Astrocyte (in vitro differentiated cells and primary cell): Measurements from ENCODE around the gene KISS1R. TPM values are rescaled to one million over a fixed set of nuclear protein-coding genes. Genes with fewer than 3 reads are reported as not detected.
A peak's percentile ranks its signal among the peaks of the same experiment; 100 is the strongest.

Experiments used
- DNase-seq: peaks from one replicate; pipeline ENCODE4 v3.0.0-alpha.2; 2010; ENCODE audit warnings: low read depth
- FAIRE-seq: peaks from 2 replicates; lab custom pipeline; 2011; peaks lifted over from hg19 to GRCh38; lab: Jason Lieb, UNC
- H2AFZ ChIP-seq: 2 replicates; pipeline ENCODE4 v1.6.0; 2012; ENCODE audit warnings: low read depth, low read length, inconsistent platforms
- H3K27ac ChIP-seq: 2 replicates; pipeline ENCODE4 v1.5.1; 2011; ENCODE audit warnings: low read depth, low read length, inconsistent platforms
- H3K27me3 ChIP-seq: 2 replicates; pipeline ENCODE4 v1.6.0; 2011; ENCODE audit warnings: low read length, inconsistent platforms; ENCODE audit not compliant: insufficient read depth
- H3K36me3 ChIP-seq: 2 replicates; pipeline ENCODE4 v1.5.1; 2011; ENCODE audit warnings: low read length, inconsistent platforms; ENCODE audit not compliant: insufficient read depth
- H3K4me1 ChIP-seq: 2 replicates; pipeline ENCODE4 v1.5.1; 2011; ENCODE audit warnings: low read length, inconsistent platforms; ENCODE audit not compliant: insufficient read depth
- H3K4me2 ChIP-seq: 2 replicates; pipeline ENCODE4 v1.6.0; 2012; ENCODE audit warnings: low read length, inconsistent platforms
- H3K4me3 ChIP-seq: 2 replicates; pipeline ENCODE4 v1.5.1; 2011; ENCODE audit warnings: low read depth, mild to moderate bottlenecking, low read length, inconsistent platforms; ENCODE audit not compliant: insufficient read depth
- H3K79me2 ChIP-seq: 2 replicates; pipeline ENCODE4 v1.6.0; 2012; ENCODE audit warnings: mild to moderate bottlenecking, low read length, inconsistent platforms; ENCODE audit not compliant: insufficient read depth
- H3K9ac ChIP-seq: 2 replicates; pipeline ENCODE4 v1.6.0; 2012; ENCODE audit warnings: mild to moderate bottlenecking, low read length, inconsistent platforms
- H3K9me3 ChIP-seq: 2 replicates; pipeline ENCODE4 v1.5.1; 2012; ENCODE audit warnings: low read depth, mild to moderate bottlenecking, low read length, inconsistent platforms; ENCODE audit not compliant: insufficient read depth
- H4K20me1 ChIP-seq: 2 replicates; pipeline ENCODE4 v1.6.0; 2012; ENCODE audit warnings: low read length, inconsistent platforms; ENCODE audit not compliant: insufficient read depth
- H3K27ac Mint-ChIP-seq: one replicate; pipeline ENCODE4 v1.8.0; 2021; ENCODE audit warnings: mild to moderate bottlenecking, mixed read lengths; ENCODE audit not compliant: unreplicated experiment
- H3K27me3 Mint-ChIP-seq: one replicate; pipeline ENCODE4 v1.8.0; 2021; ENCODE audit warnings: low read depth, mixed read lengths; ENCODE audit not compliant: unreplicated experiment
- H3K36me3 Mint-ChIP-seq: one replicate; pipeline ENCODE4 v1.8.0; 2021; ENCODE audit warnings: low read depth, mixed read lengths; ENCODE audit not compliant: unreplicated experiment
- H3K4me1 Mint-ChIP-seq: one replicate; pipeline ENCODE4 v1.8.0; 2021; ENCODE audit warnings: low read depth, mixed read lengths; ENCODE audit not compliant: unreplicated experiment
- H3K4me3 Mint-ChIP-seq: one replicate; pipeline ENCODE4 v1.8.0; 2021; ENCODE audit warnings: mild to moderate bottlenecking, moderate library complexity, mixed read lengths; ENCODE audit not compliant: unreplicated experiment
- H3K9me3 Mint-ChIP-seq: one replicate; pipeline ENCODE4 v1.8.0; 2021; ENCODE audit warnings: mild to moderate bottlenecking, mixed read lengths; ENCODE audit not compliant: unreplicated experiment
- EZH2 ChIP-seq: IDR thresholded peaks from 2 replicates; pipeline ENCODE4 v1.6.1; 2012; ENCODE audit warnings: mild to moderate bottlenecking, low read length, inconsistent platforms; ENCODE audit not compliant: insufficient read depth
- total RNA-seq: library from RNA; stranded (reverse); gene quantifications from 2 replicates; pipeline ENCODE4 v1.2.1, GENCODE V29; 2021
- TF ChIP-seq, protein P1 (sequence below): IDR thresholded peaks from 2 replicates; pipeline ENCODE4 v1.5.1; 2011; ENCODE audit warnings: low read depth, mild to moderate bottlenecking, inconsistent platforms, low read length, moderate library complexity; ENCODE audit not compliant: insufficient read depth

Gene KISS1R
- total RNA-seq, 1 donor from 2014 or later, result not detected

DNA sequence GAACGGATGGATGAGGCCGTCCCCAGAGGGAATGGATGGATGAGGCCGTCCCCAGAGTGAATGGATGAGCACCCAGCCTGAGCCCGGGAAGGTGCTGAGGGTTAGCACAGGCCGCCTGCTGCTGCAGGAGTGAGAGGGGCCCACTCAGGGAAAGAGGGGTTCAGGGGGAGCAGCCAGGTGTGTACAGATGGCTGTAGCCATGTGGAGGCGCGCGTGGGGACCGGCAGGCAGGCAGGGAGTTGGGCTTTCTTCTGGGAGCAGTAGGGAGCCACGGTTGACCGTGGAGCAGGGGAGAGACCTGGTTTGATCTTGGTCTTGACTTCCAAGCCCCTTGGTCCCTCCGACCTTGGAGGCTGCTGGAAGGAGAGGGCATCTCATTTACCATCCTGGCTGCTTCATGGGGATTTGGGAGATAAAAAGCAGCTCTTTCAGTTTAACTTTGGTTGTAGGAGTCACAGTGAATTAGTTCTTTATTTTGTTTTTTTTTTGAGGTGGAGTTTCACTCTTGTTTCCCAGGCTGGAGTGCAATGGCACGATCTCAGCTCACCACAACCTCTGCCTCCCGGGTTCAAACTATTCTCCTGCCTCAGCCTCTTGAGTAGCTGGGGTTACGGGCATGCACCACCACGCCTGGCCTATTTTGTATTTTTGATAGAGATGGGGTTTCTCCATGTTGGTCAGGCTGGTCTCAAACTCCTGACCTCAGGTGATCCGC lies 33.4 kb downstream of the KISS1R start:
- Mint-ChIP-seq H3K9me3 (no peaks in the 10 kb centered on the region), H3K27me3 (no peaks in the 10 kb centered on the region), H3K4me3 (peak overlapping the region; percentile 20), H3K27ac (peak overlapping the region; percentile 47), H3K4me1 (peaks cover 12% of the 10 kb centered on the region), H3K36me3 (peaks cover 2% of the 10 kb centered on the region)
- TF ChIP-seq, protein P1, sequence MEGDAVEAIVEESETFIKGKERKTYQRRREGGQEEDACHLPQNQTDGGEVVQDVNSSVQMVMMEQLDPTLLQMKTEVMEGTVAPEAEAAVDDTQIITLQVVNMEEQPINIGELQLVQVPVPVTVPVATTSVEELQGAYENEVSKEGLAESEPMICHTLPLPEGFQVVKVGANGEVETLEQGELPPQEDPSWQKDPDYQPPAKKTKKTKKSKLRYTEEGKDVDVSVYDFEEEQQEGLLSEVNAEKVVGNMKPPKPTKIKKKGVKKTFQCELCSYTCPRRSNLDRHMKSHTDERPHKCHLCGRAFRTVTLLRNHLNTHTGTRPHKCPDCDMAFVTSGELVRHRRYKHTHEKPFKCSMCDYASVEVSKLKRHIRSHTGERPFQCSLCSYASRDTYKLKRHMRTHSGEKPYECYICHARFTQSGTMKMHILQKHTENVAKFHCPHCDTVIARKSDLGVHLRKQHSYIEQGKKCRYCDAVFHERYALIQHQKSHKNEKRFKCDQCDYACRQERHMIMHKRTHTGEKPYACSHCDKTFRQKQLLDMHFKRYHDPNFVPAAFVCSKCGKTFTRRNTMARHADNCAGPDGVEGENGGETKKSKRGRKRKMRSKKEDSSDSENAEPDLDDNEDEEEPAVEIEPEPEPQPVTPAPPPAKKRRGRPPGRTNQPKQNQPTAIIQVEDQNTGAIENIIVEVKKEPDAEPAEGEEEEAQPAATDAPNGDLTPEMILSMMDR, result no peak
- TF ChIP-seq EZH2, result no peak
- H4K20me1 ChIP-seq, result peaks cover 44% of the 10 kb centered on the region
- no peak overlapping the region for H3K9ac ChIP-seq
- H3K79me2 ChIP-seq, result peaks cover 55% of the 10 kb centered on the region
- DNase-seq (no peak), FAIRE-seq (no peak)
- no peak overlapping the region for H3K4me2 ChIP-seq
- H2AFZ ChIP-seq, result no peak overlapping the region
- no peaks in the 10 kb centered on the region for H3K27me3 ChIP-seq
- H3K27ac ChIP-seq, result no peak overlapping the region
- H3K4me1 ChIP-seq, result peaks cover 17% of the 10 kb centered on the region
- H3K4me3 ChIP-seq, result no peak overlapping the region
- H3K36me3 ChIP-seq, result no peaks in the 10 kb centered on the region
- no peaks in the 10 kb centered on the region for H3K9me3 ChIP-seq

DNA sequence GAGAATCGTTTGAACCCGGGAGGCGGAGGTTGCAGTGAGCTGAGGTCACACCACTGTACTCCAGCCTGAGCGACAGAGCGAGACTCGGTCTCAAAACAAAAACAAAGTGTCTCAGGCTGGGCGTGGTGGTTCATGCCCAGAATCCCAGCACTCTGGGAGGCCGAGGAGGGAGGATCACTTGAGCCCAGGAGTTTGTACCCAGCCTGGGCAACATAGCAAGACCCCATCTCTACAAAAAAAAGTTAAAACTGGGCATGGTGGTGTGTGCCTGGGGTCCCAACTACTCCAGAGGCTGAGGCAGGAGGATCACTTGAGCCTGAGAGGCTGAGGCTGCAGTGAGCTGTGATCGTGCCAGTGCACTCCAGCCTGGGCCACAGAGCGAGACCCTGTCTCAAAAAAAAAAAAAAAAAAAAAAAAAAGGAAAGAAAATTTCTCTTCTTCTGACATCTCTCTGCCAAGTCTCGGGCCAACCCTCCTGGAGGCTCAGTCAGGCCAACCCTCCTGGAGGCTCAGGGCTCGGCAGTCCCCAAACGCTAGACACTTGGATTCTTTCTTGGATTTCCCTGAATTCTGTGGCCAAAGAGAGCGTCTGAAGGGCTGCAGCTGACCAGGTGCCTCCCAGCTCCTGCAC lies 35.0 kb downstream of the KISS1R start:
- H3K9me3 Mint-ChIP-seq, result no peaks in the 10 kb centered on the region

More for the DNA sequence above, 35.0 kb downstream of the KISS1R start:
- peak overlapping the region; percentile 50 for H3K9ac ChIP-seq
- peaks cover 25% of the 10 kb centered on the region for H3K4me1 ChIP-seq
- no peaks in the 10 kb centered on the region for H3K9me3 ChIP-seq
- Mint-ChIP-seq H3K27me3 (no peaks in the 10 kb centered on the region), H3K4me1 (peaks cover 12% of the 10 kb centered on the region), H3K4me3 (no peak overlapping the region), H3K36me3 (peaks cover under 1% of the 10 kb centered on the region), H3K27ac (no peak overlapping the region)
- no peaks in the 10 kb centered on the region for H3K36me3 ChIP-seq
- H3K4me2 ChIP-seq, result peak overlapping the region; percentile 70
- H3K27me3 ChIP-seq, result no peaks in the 10 kb centered on the region
- DNase-seq (no peak), FAIRE-seq (no peak)
- no peak overlapping the region for H3K4me3 ChIP-seq
- H3K27ac ChIP-seq, result peak overlapping the region; percentile 75
- peaks cover 56% of the 10 kb centered on the region for H3K79me2 ChIP-seq
- H2AFZ ChIP-seq, result no peak overlapping the region
- peaks cover 48% of the 10 kb centered on the region for H4K20me1 ChIP-seq
- TF ChIP-seq, protein P1, result no peak
- no peak for TF ChIP-seq EZH2
